HL-60 (cell line): ENCODE data around the gene PHKA2.
A peak's percentile ranks its signal among the peaks of the same experiment; 100 is the strongest.

ENCODE experiments used
- DNase-seq, 2 experiments: peaks; one replicate each; pipeline ENCODE4 v3.0.0-alpha.2; 2010 to 2020; ENCODE audit warnings: low read depth in 1 of 2, low spot score in 1 of 2
- H3K27ac ChIP-seq: fragments of 250-450 bp; sonication (Bioruptor Pico); replicated peaks from 2 replicates; pipeline ENCODE4 v1.5.1; 2020; ENCODE audit warnings: mild to moderate bottlenecking, moderate library complexity
- H3K27me3 ChIP-seq: fragments of 250-450 bp; sonication (Bioruptor Pico); 2 replicates; pipeline ENCODE4 v1.5.1; 2021; ENCODE audit warnings: mild to moderate bottlenecking, moderate library complexity; ENCODE audit not compliant: insufficient read depth, poor library complexity, severe bottlenecking
- H3K4me3 ChIP-seq: replicated peaks from 2 replicates; pipeline ENCODE4 v1.5.1; 2011; ENCODE audit warnings: mild to moderate bottlenecking, control low read depth, low read length; ENCODE audit not compliant: insufficient read depth
- CTCF ChIP-seq: IDR thresholded peaks from one replicate; pipeline ENCODE4 v1.5.1; 2011; ENCODE audit warnings: low read length, control low read depth, inconsistent platforms; ENCODE audit not compliant: insufficient read depth
- GABPA ChIP-seq: IDR thresholded peaks from 2 replicates; pipeline ENCODE4 v1.6.1; 2012; ENCODE audit warnings: low read depth
- POLR2AphosphoS5 ChIP-seq: IDR thresholded peaks from 2 replicates; pipeline ENCODE4 v1.6.1; 2012; ENCODE audit warnings: low read depth
- SPI1 ChIP-seq: IDR thresholded peaks from 2 replicates; pipeline ENCODE4 v1.6.1; 2012; ENCODE audit warnings: low read depth, mild to moderate bottlenecking, borderline replicate concordance
- TF ChIP-seq, protein P1 (sequence below): IDR thresholded peaks from 2 replicates; pipeline ENCODE4 v1.6.1; 2012; ENCODE audit warnings: low read depth; ENCODE audit not compliant: insufficient replicate concordance

Gene PHKA2

DNA sequence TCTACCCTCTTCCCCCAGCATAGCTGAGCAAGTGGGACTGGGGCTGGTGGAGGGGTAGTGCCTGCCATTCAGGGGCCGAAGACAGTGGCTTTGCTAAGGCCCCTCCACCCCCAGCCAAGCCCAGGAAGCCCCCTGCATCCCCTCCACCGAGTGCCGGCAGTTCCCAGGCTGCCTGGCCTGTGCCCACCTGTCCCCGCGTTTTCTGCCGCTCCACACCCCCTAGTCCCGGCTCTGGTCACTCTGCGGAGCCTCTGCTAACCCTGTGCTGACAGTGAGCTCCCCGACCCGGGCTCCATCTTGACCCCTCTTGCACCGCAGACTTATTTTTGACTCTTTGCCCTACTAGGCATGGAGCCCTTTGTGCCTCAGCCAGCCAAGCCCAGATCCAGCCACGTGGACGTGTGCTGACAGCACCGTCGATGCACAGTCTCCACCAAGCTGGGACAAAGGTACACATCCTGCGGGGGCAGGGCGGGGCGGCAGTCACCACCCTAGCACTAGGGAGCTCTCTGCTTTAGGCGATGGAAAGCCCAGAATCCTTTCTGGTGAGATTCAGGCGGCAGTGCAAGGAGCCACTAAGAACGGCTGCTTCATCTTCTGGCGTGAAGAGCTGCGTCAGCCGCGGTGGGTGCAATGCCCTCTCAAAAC is 96.6 kb downstream of the PHKA2 start:
- DNase-seq: no peak
- Histone ChIP-seq H3K4me3 (no peak overlapping the region), H3K27ac (no peak overlapping the region), H3K27me3 (no peaks in the 10 kb centered on the region)
- TF ChIP-seq POLR2AphosphoS5 (no peak), GABPA (no peak), CTCF (no peak), SPI1 (no peak)
- TF ChIP-seq, protein P1, sequence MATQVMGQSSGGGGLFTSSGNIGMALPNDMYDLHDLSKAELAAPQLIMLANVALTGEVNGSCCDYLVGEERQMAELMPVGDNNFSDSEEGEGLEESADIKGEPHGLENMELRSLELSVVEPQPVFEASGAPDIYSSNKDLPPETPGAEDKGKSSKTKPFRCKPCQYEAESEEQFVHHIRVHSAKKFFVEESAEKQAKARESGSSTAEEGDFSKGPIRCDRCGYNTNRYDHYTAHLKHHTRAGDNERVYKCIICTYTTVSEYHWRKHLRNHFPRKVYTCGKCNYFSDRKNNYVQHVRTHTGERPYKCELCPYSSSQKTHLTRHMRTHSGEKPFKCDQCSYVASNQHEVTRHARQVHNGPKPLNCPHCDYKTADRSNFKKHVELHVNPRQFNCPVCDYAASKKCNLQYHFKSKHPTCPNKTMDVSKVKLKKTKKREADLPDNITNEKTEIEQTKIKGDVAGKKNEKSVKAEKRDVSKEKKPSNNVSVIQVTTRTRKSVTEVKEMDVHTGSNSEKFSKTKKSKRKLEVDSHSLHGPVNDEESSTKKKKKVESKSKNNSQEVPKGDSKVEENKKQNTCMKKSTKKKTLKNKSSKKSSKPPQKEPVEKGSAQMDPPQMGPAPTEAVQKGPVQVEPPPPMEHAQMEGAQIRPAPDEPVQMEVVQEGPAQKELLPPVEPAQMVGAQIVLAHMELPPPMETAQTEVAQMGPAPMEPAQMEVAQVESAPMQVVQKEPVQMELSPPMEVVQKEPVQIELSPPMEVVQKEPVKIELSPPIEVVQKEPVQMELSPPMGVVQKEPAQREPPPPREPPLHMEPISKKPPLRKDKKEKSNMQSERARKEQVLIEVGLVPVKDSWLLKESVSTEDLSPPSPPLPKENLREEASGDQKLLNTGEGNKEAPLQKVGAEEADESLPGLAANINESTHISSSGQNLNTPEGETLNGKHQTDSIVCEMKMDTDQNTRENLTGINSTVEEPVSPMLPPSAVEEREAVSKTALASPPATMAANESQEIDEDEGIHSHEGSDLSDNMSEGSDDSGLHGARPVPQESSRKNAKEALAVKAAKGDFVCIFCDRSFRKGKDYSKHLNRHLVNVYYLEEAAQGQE: no peak

GRCh38 chrX:18886344-18887161 is 97.4 kb downstream of the PHKA2 start:
- H3K27ac ChIP-seq: no peak overlapping the region
- peak; percentile 66 for TF ChIP-seq SPI1
- TF ChIP-seq, protein P1: no peak
- no peak for TF ChIP-seq POLR2AphosphoS5
- peak; percentile 16 for TF ChIP-seq CTCF
- no peak for TF ChIP-seq GABPA
- H3K4me3 ChIP-seq: peak overlapping the region; percentile 43
- H3K27me3 ChIP-seq: no peaks in the 10 kb centered on the region
- DNase-seq: peak; percentile 31 to 54

DNA sequence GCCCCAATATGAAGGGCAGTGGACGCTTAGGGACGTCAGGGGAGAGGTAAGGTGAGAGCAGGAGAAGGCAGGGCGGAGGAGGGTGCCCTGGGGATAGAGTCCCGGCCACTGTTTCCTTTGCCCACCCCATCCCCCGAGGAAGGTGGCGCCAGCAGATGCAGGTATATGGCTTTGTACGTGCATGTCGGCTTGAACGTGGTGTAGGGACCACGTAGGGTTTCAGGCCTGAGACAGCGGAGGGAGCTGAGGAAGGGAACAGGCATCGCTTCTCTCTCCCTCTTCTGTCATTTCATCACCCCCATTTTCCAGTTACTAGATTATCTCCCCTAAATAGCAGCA is 97.9 kb downstream of the PHKA2 start:
- Histone ChIP-seq H3K27me3 (no peaks in the 10 kb centered on the region), H3K27ac (no peak overlapping the region), H3K4me3 (peak overlapping the region; percentile 43)
- TF ChIP-seq SPI1 (no peak), GABPA (no peak), CTCF (no peak), POLR2AphosphoS5 (no peak)
- TF ChIP-seq, protein P1: no peak
- DNase-seq: no peak
